ENCODE measurements around the gene TMEM263. TPM values are rescaled to one million over a fixed set of nuclear protein-coding genes. Genes with fewer than 3 reads are reported as not detected.

The TMEM263 gene
- total and polyA plus RNA-seq, 9 of the 15 experiments (the other 6 are each of a cell fraction or from before 2014, with no cell fraction given) = 12.6 to 36.7 (median 24.4) TPM

DNA sequence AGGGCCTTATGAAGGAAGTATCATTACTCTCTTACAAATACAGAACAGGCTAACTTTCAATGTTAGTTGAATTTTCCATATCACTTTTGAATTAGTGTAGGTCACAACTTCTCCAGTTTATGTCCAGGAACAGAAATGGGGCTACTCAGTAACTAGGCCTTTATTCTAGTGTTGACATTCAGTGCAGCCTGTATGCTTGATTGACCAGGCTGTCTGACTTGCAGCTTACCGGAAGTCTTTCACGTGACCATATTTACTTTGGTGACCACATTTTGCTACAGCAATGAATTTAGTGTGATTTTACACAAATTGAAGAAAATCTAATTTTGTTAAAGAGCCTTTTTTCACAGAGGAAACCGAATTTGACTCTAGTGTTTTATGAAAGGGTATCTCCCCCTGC, 18.8 kb downstream of the TMEM263 start:
- Histone ChIP-seq H3K27ac (ENCODE audit: extremely low read depth, low read depth, low read length) (peak overlapping the region; percentile 65; the same call in 2 of the 3 replicates), H3K36me3 (ENCODE audit: control insufficient read depth, insufficient read depth, low read length) (peaks cover 48% of the 10 kb centered on the region), H3K9me3 (replicated peaks; ENCODE audit: control insufficient read depth, insufficient read depth, low read depth, low read length) (no peaks in the 10 kb centered on the region), H3K4me1 (replicated peaks in 1 of 2; ENCODE audit: control insufficient read depth in 2 of 2, insufficient read depth in 2 of 2, low read length in 2 of 2) (peaks cover 4 to 52% of the 10 kb centered on the region in 2 experiments), H3K79me2 (ENCODE audit: control insufficient read depth, insufficient read depth, low read length) (peaks cover 16% of the 10 kb centered on the region; the same call in 2 of the 3 replicates), H3K9me1 (ENCODE audit: control insufficient read depth, insufficient read depth, low read length) (no peaks in the 10 kb centered on the region), H3K9ac (ENCODE audit: insufficient read depth in 1 of 2, low read depth in 2 of 2, low read length in 2 of 2) (peak overlapping the region in 1 of 2 experiments; percentile 45; a peak in 2 of 4 replicates), H3K4me2 (ENCODE audit: insufficient read depth, low read length) (peak overlapping the region; percentile 11; the same call in 1 of the 2 replicates), H3K27me3 (ENCODE audit: control insufficient read depth in 2 of 2, insufficient read depth in 2 of 2, low read length in 2 of 2) (no peaks in the 10 kb centered on the region), H2AFZ (ENCODE audit: low read depth, low read length) (0 out of 2 replicates have a peak overlapping the region, but pooled peaks have one; percentile 3), H3K4me3 (no peak overlapping the region), H4K20me1 (replicated peaks; ENCODE audit: control insufficient read depth, insufficient read depth, low read length) (no peaks in the 10 kb centered on the region)
- ChIA-PET POLR2A (interaction anchor here (0.7 to 4.1 kb wide), 4 partner anchors 9 to 18 kb away, joined by 3 to 18 read pairs (median 10); partner anchors contain the start of genes MTERF2 and TMEM263), CTCF (ENCODE audit: low intra/inter-chr PET ratio) (no interaction called here)
- in situ Hi-C loops (cut with MboI) (no loop called here), intact Hi-C loops (cut with micrococcal nuclease) (no loop called here)
- BruUV-seq (replicated peaks) = no TSS peak
- DNase-seq (ENCODE audit: extremely low read depth in 1 of 4, low spot score in 3 of 4) = peak in 1 of 4 experiments; percentile 58
- FAIRE-seq = peak; percentile 11
- peak; percentile 42 for ATAC-seq
- WGBS (ENCODE audit: insufficient coverage, low coverage, missing lambda C conversion rate) = 14% methylated on average over 3 of the region's 3 CpGs
- no peak for TF ChIP-seq GATA2 (CRISPR knock-in tag; IDR thresholded peaks at IDR 0.05)
- TF ChIP-seq FOXK2 (conservative IDR thresholded peaks at IDR 0.05 in 1 of 2, IDR thresholded peaks at IDR 0.05 in 1 of 2; ENCODE audit: low read depth in 2 of 2) = peak; percentile 63 to 76
- TF ChIP-seq, protein P1, sequence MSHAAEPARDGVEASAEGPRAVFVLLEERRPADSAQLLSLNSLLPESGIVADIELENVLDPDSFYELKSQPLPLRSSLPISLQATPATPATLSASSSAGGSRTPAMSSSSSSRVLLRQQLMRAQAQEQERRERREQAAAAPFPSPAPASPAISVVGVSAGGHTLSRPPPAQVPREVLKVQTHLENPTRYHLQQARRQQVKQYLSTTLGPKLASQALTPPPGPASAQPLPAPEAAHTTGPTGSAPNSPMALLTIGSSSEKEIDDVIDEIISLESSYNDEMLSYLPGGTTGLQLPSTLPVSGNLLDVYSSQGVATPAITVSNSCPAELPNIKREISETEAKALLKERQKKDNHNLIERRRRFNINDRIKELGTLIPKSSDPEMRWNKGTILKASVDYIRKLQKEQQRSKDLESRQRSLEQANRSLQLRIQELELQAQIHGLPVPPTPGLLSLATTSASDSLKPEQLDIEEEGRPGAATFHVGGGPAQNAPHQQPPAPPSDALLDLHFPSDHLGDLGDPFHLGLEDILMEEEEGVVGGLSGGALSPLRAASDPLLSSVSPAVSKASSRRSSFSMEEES (CRISPR knock-in tag; IDR thresholded peaks at IDR 0.05) = peak; percentile 43; the same call in 1 of the 2 replicates
- no peak for TF ChIP-seq IRF2 (CRISPR knock-in tag; IDR thresholded peaks at IDR 0.05)
- TF ChIP-seq ZNF586 (CRISPR knock-in tag; conservative IDR thresholded peaks at IDR 0.05) = no peak
- TF ChIP-seq, protein P2, sequence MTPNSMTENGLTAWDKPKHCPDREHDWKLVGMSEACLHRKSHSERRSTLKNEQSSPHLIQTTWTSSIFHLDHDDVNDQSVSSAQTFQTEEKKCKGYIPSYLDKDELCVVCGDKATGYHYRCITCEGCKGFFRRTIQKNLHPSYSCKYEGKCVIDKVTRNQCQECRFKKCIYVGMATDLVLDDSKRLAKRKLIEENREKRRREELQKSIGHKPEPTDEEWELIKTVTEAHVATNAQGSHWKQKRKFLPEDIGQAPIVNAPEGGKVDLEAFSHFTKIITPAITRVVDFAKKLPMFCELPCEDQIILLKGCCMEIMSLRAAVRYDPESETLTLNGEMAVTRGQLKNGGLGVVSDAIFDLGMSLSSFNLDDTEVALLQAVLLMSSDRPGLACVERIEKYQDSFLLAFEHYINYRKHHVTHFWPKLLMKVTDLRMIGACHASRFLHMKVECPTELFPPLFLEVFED (CRISPR knock-in tag; conservative IDR thresholded peaks at IDR 0.05) = no peak
- TF ChIP-seq TAF7 (tag; IDR thresholded peaks at IDR 0.05) = no peak
- TF ChIP-seq MXI1 (IDR thresholded peaks at IDR 0.05; ENCODE audit: low read depth, low read length) = no peak
- TF ChIP-seq GABPA (tag; conservative IDR thresholded peaks at IDR 0.05; ENCODE audit: low read depth) = no peak; the same call in 1 of the 2 replicates
- TF ChIP-seq, protein P3, sequence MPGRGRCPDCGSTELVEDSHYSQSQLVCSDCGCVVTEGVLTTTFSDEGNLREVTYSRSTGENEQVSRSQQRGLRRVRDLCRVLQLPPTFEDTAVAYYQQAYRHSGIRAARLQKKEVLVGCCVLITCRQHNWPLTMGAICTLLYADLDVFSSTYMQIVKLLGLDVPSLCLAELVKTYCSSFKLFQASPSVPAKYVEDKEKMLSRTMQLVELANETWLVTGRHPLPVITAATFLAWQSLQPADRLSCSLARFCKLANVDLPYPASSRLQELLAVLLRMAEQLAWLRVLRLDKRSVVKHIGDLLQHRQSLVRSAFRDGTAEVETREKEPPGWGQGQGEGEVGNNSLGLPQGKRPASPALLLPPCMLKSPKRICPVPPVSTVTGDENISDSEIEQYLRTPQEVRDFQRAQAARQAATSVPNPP (IDR thresholded peaks at IDR 0.05; ENCODE audit: borderline replicate concordance, insufficient read depth, insufficient read length) = no peak
- TF ChIP-seq FOXA3 (CRISPR knock-in tag; conservative IDR thresholded peaks at IDR 0.05 in 1 of 2, IDR thresholded peaks at IDR 0.05 in 1 of 2) = peak; percentile 97 to 98
- no peak for TF ChIP-seq BRCA1 (IDR thresholded peaks at IDR 0.05)
- no peak for TF ChIP-seq BRCA1 (CRISPR knock-in tag; IDR thresholded peaks at IDR 0.05)
- TF ChIP-seq, protein P4, sequence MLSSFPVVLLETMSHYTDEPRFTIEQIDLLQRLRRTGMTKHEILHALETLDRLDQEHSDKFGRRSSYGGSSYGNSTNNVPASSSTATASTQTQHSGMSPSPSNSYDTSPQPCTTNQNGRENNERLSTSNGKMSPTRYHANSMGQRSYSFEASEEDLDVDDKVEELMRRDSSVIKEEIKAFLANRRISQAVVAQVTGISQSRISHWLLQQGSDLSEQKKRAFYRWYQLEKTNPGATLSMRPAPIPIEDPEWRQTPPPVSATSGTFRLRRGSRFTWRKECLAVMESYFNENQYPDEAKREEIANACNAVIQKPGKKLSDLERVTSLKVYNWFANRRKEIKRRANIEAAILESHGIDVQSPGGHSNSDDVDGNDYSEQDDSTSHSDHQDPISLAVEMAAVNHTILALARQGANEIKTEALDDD (IDR thresholded peaks at IDR 0.05) = peak; percentile 76
- TF ChIP-seq, protein P5, sequence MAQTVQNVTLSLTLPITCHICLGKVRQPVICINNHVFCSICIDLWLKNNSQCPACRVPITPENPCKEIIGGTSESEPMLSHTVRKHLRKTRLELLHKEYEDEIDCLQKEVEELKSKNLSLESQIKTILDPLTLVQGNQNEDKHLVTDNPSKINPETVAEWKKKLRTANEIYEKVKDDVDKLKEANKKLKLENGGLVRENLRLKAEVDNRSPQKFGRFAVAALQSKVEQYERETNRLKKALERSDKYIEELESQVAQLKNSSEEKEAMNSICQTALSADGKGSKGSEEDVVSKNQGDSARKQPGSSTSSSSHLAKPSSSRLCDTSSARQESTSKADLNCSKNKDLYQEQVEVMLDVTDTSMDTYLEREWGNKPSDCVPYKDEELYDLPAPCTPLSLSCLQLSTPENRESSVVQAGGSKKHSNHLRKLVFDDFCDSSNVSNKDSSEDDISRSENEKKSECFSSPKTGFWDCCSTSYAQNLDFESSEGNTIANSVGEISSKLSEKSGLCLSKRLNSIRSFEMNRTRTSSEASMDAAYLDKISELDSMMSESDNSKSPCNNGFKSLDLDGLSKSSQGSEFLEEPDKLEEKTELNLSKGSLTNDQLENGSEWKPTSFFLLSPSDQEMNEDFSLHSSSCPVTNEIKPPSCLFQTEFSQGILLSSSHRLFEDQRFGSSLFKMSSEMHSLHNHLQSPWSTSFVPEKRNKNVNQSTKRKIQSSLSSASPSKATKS (CRISPR knock-in tag; IDR thresholded peaks at IDR 0.05) = no peak
